ENCODE measurements around the gene ABHD8. TPM values are rescaled to one million over a fixed set of nuclear protein-coding genes. Genes with fewer than 3 reads are reported as not detected.
A peak's percentile ranks its signal among the peaks of the same experiment; 100 is the strongest.

Gene ABHD8
- total RNA-seq, 1 experiment from 2014 or later: 5.2 TPM

DNA sequence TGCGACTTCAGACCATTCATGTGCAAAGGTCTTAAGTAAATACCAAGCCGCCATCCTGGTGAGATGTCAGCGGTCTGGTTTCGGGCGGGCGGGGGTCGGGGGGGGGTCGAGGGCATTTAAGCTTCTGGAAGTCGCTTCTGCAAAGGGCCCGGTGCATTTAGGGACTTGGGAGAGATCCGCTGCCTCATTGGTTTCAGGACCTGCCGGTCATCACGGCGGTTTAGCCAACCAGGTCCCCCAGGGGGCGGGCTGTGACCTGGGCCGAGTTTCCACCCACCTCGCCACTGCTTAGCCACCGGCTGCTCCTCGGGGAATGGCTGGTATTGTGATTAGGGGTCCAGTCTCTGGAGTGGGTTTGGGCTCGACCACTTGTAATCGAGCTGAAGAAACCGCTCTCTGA, 13.7 kb downstream of the ABHD8 start:
- Histone ChIP-seq H4K20me1 (ENCODE audit: insufficient read depth) (no peaks in the 10 kb centered on the region), H3K9ac (ENCODE audit: low read length) (no peak overlapping the region), H3K9me3 (ENCODE audit: control insufficient read depth in 1 of 2, insufficient read depth in 1 of 2, low read depth in 1 of 2, low read length in 2 of 2) (no peaks in the 10 kb centered on the region), H3K4me1 (ENCODE audit: control insufficient read depth in 1 of 2, insufficient read depth in 2 of 2, low read length in 2 of 2) (peaks cover 13 to 42% of the 10 kb centered on the region in 2 experiments), H3K27ac (ENCODE audit: low read depth, low read length) (no peak overlapping the region), H3K9me2 (ENCODE audit: insufficient read depth) (no peaks in the 10 kb centered on the region), H3K4me2 (ENCODE audit: low read length) (no peak overlapping the region), H2AFZ (ENCODE audit: low read depth, low read length, poor library complexity, severe bottlenecking) (no peak overlapping the region), H3K79me2 (ENCODE audit: insufficient read depth, low read length) (peaks cover 10% of the 10 kb centered on the region), H3K27me3 (ENCODE audit: insufficient read depth, low read length) (no peaks in the 10 kb centered on the region), H3K4me3 (replicated peaks in 1 of 2; ENCODE audit: low read depth in 1 of 2, low read length in 2 of 2) (no peak overlapping the region), H3K36me3 (ENCODE audit: control insufficient read depth in 1 of 2, insufficient read depth in 2 of 2, low read length in 2 of 2) (no peaks in the 10 kb centered on the region)
- RAD21 ChIA-PET (ENCODE audit: low non-redundant PET in 1 of 2, low total read pairs in 2 of 2, uncharacterized antibody in 2 of 2, unreplicated experiment in 2 of 2): no interaction called here
- TF ChIP-seq SIN3A (IDR thresholded peaks at IDR 0.05; ENCODE audit: low read depth) (no peak), SP1 (IDR thresholded peaks at IDR 0.05; ENCODE audit: low read depth) (peak; percentile 48; the same call in 1 of the 2 replicates)
- CTCF ChIA-PET: interaction anchor here (1.5 kb wide), 1 partner anchor 16 kb away, joined by 4 read pairs; no protein-coding TSS in a partner anchor
- DNase-seq (ENCODE audit: low read depth, low spot score) (peak; percentile 89), ATAC-seq (peak; percentile 58)
- POLR2A ChIA-PET: no interaction called here
- intact Hi-C loops (cut with micrococcal nuclease): no loop called here
- no TSS peak for BruUV-seq (replicated peaks)

DNA sequence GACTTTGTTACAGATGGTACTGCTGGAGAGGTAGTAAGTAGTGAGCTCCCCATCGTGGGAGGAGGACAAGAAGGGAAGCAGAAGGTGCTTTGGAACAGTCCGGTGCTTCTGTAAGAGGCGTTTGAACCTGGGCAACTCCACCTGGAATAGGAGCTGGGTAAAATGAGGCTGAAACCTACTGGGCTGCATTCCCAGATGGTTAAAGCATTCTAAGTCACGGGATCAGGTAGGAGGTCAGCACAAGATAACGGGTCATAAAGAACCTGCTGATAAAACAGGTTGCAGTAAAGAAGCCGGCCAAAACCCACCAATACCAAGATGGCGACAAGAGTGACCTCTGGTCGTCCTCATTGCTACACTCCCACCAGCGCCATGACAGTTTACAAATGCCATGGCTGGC, 16.5 kb downstream of the ABHD8 start:
- BruUV-seq (replicated peaks): no TSS peak
- Histone ChIP-seq H3K9me3 (ENCODE audit: control insufficient read depth in 1 of 2, insufficient read depth in 1 of 2, low read depth in 1 of 2, low read length in 2 of 2) (no peaks in the 10 kb centered on the region), H4K20me1 (ENCODE audit: insufficient read depth) (no peaks in the 10 kb centered on the region), H3K4me1 (ENCODE audit: control insufficient read depth in 1 of 2, insufficient read depth in 2 of 2, low read length in 2 of 2) (peaks cover 2 to 40% of the 10 kb centered on the region in 2 experiments; a peak in 2 of 4 replicates), H3K9ac (ENCODE audit: low read length) (no peak overlapping the region), H3K4me2 (ENCODE audit: low read length) (no peak overlapping the region), H2AFZ (ENCODE audit: low read depth, low read length, poor library complexity, severe bottlenecking) (no peak overlapping the region), H3K36me3 (ENCODE audit: control insufficient read depth in 1 of 2, insufficient read depth in 2 of 2, low read length in 2 of 2) (peaks cover 0 to 6% of the 10 kb centered on the region in 2 experiments; a peak in 1 of 4 replicates), H3K9me2 (ENCODE audit: insufficient read depth) (no peaks in the 10 kb centered on the region), H3K4me3 (replicated peaks in 1 of 2; ENCODE audit: low read depth in 1 of 2, low read length in 2 of 2) (no peak overlapping the region), H3K27me3 (ENCODE audit: insufficient read depth, low read length) (no peaks in the 10 kb centered on the region), H3K79me2 (ENCODE audit: insufficient read depth, low read length) (peaks cover 12% of the 10 kb centered on the region; the same call in 1 of the 2 replicates), H3K27ac (ENCODE audit: low read depth, low read length) (no peak overlapping the region)
- DNase-seq (ENCODE audit: low read depth, low spot score): no peak
- ChIA-PET CTCF (interaction anchor here (0.6 kb wide), 1 partner anchor 219 kb away, joined by 3 read pairs; no protein-coding TSS in a partner anchor), RAD21 (ENCODE audit: low non-redundant PET in 1 of 2, low total read pairs in 2 of 2, uncharacterized antibody in 2 of 2, unreplicated experiment in 2 of 2) (no interaction called here), POLR2A (no interaction called here)
- no peak for ATAC-seq
- intact Hi-C loops (cut with micrococcal nuclease): no loop called here
- TF ChIP-seq MAX (IDR thresholded peaks at IDR 0.05) (no peak), CEBPB (IDR thresholded peaks at IDR 0.05; ENCODE audit: low read depth) (no peak), TCF7L2 (IDR thresholded peaks at IDR 0.05; ENCODE audit: borderline replicate concordance, extremely low read depth, insufficient read depth, insufficient read length) (no peak), FOSL1 (IDR thresholded peaks at IDR 0.05; ENCODE audit: low read depth) (no peak), RAD21 (IDR thresholded peaks at IDR 0.05; ENCODE audit: low read depth) (no peak), SIN3A (IDR thresholded peaks at IDR 0.05; ENCODE audit: low read depth) (no peak), ZBTB33 (IDR thresholded peaks at IDR 0.05; ENCODE audit: extremely low read depth, insufficient replicate concordance, low read length) (no peak), SP1 (IDR thresholded peaks at IDR 0.05; ENCODE audit: low read depth) (no peak), POLR2A (IDR thresholded peaks at IDR 0.05; ENCODE audit: borderline replicate concordance, extremely low read depth, insufficient read depth, insufficient read length) (no peak), ELF1 (IDR thresholded peaks at IDR 0.05; ENCODE audit: borderline replicate concordance, low read depth) (no peak)
- TF ChIP-seq, protein P1, sequence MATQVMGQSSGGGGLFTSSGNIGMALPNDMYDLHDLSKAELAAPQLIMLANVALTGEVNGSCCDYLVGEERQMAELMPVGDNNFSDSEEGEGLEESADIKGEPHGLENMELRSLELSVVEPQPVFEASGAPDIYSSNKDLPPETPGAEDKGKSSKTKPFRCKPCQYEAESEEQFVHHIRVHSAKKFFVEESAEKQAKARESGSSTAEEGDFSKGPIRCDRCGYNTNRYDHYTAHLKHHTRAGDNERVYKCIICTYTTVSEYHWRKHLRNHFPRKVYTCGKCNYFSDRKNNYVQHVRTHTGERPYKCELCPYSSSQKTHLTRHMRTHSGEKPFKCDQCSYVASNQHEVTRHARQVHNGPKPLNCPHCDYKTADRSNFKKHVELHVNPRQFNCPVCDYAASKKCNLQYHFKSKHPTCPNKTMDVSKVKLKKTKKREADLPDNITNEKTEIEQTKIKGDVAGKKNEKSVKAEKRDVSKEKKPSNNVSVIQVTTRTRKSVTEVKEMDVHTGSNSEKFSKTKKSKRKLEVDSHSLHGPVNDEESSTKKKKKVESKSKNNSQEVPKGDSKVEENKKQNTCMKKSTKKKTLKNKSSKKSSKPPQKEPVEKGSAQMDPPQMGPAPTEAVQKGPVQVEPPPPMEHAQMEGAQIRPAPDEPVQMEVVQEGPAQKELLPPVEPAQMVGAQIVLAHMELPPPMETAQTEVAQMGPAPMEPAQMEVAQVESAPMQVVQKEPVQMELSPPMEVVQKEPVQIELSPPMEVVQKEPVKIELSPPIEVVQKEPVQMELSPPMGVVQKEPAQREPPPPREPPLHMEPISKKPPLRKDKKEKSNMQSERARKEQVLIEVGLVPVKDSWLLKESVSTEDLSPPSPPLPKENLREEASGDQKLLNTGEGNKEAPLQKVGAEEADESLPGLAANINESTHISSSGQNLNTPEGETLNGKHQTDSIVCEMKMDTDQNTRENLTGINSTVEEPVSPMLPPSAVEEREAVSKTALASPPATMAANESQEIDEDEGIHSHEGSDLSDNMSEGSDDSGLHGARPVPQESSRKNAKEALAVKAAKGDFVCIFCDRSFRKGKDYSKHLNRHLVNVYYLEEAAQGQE (IDR thresholded peaks at IDR 0.05; ENCODE audit: low read depth): no peak
- TF ChIP-seq, protein P2, sequence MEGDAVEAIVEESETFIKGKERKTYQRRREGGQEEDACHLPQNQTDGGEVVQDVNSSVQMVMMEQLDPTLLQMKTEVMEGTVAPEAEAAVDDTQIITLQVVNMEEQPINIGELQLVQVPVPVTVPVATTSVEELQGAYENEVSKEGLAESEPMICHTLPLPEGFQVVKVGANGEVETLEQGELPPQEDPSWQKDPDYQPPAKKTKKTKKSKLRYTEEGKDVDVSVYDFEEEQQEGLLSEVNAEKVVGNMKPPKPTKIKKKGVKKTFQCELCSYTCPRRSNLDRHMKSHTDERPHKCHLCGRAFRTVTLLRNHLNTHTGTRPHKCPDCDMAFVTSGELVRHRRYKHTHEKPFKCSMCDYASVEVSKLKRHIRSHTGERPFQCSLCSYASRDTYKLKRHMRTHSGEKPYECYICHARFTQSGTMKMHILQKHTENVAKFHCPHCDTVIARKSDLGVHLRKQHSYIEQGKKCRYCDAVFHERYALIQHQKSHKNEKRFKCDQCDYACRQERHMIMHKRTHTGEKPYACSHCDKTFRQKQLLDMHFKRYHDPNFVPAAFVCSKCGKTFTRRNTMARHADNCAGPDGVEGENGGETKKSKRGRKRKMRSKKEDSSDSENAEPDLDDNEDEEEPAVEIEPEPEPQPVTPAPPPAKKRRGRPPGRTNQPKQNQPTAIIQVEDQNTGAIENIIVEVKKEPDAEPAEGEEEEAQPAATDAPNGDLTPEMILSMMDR (IDR thresholded peaks at IDR 0.05 in 2 of 3, conservative IDR thresholded peaks at IDR 0.05 in 1 of 3; ENCODE audit: borderline replicate concordance in 1 of 3, insufficient read depth in 1 of 3, low read depth in 2 of 3, low read length in 2 of 3): no peak

All from HCT116 (cell line).